GM12865 (cell line): ENCODE data around the gene DEF6.

Source experiments
- DNase-seq: peaks from one replicate; pipeline ENCODE4 v3.0.0; 2010; ENCODE audit warnings: low read depth
- H3K4me3 ChIP-seq: 2 replicates; pipeline ENCODE4 v1.5.1; 2011; ENCODE audit warnings: mild to moderate bottlenecking, low read depth, low read length, control low read depth
- CTCF ChIP-seq: IDR thresholded peaks from 2 replicates; pipeline ENCODE4 v1.5.1; 2011; ENCODE audit warnings: low read length, control low read depth, low read depth, inconsistent platforms; ENCODE audit not compliant: insufficient read depth; ENCODE audit errors: missing control alignments

The DEF6 gene

GRCh38 chr6:35360349-35361138 lies 62.9 kb downstream of the DEF6 start:
- H3K4me3 ChIP-seq = no peak overlapping the region
- no peak for DNase-seq
- TF ChIP-seq CTCF = no peak

- no peak overlapping the region for H3K4me3 ChIP-seq
- TF ChIP-seq CTCF = no peak
- no peak for DNase-seq
Observed at GRCh38 chr6:35362200-35362599, 64.6 kb downstream of the DEF6 start.

- no peak for TF ChIP-seq CTCF
- H3K4me3 ChIP-seq = no peak overlapping the region
- DNase-seq = no peak
Observed at GRCh38 chr6:35363293-35363750, 65.7 kb downstream of the DEF6 start.

- TF ChIP-seq CTCF = no peak
- DNase-seq = no peak
- H3K4me3 ChIP-seq = no peak overlapping the region
Observed at GRCh38 chr6:35365594-35366203, 68.1 kb downstream of the DEF6 start.

- DNase-seq = no peak
Observed at GRCh38 chr6:35366204-35366596, 68.6 kb downstream of the DEF6 start.

GRCh38 chr6:35367646-35368037 lies 70.0 kb downstream of the DEF6 start:
- no peak for DNase-seq
- no peak for TF ChIP-seq CTCF
- H3K4me3 ChIP-seq = no peak overlapping the region

More at GRCh38 chr6:35366204-35366596, 68.6 kb downstream of the DEF6 start:
- TF ChIP-seq CTCF = no peak
- no peak overlapping the region for H3K4me3 ChIP-seq
